Heart left ventricle (tissue), 16 donors: ENCODE data around the gene CTNNA3. TPM values are rescaled to one million over a fixed set of nuclear protein-coding genes. Genes with fewer than 3 reads are reported as not detected.

Experiments
- ATAC-seq, 4 donors: fragments of 200-7000 bp; cut with Tn5 transposase; one replicate each; pipeline ENCODE4 v1.9.1; 2020 to 2022; ENCODE audit warnings: moderate library complexity in 4 of 4, mild to moderate bottlenecking in 3 of 4, moderate number of reproducible peaks in 1 of 4
- DNase-seq, 5 donors: peaks; one replicate each; pipeline ENCODE4 v3.0.0-alpha.2; 2020
- H3K27ac ChIP-seq, 12 donors: fragments of 200-600 bp; sonication (generic) in 4 of 12; one replicate each; pipeline versions ENCODE4 v1.5.0 to v1.8.0; 2016 to 2022; ENCODE audit warnings: mild to moderate bottlenecking in 2 of 12
- H3K27me3 ChIP-seq, 9 donors: fragments of 200-600 bp; sonication (generic) in 2 of 9; one replicate each; pipeline versions ENCODE4 v1.5.1 to v1.8.0; 2016 to 2022; ENCODE audit warnings: mild to moderate bottlenecking in 3 of 9
- H3K36me3 ChIP-seq, 9 donors: fragments of 200-600 bp; sonication (generic) in 2 of 9; one replicate each; pipeline versions ENCODE4 v1.5.0 to v1.8.0; 2018 to 2022; ENCODE audit warnings: mild to moderate bottlenecking in 2 of 9
- H3K4me1 ChIP-seq, 12 donors: fragments of 200-600 bp; sonication (generic) in 4 of 12; one replicate each; pipeline versions ENCODE4 v1.5.0 to v1.8.0; 2016 to 2022; ENCODE audit warnings: mild to moderate bottlenecking in 3 of 12
- H3K4me3 ChIP-seq, 12 donors: fragments of 200-600 bp; sonication (generic) in 4 of 12; one replicate each; pipeline versions ENCODE4 v1.5.0 to v1.8.0; 2017 to 2022; ENCODE audit warnings: mild to moderate bottlenecking in 9 of 12, moderate library complexity in 4 of 12
- H3K9me3 ChIP-seq, 12 donors: fragments of 200-600 bp; sonication (generic) in 4 of 12; one replicate each; pipeline versions ENCODE4 v1.5.0 to v1.8.0; 2016 to 2022; ENCODE audit warnings: mild to moderate bottlenecking in 1 of 12
- CTCF ChIP-seq, 12 donors: fragments of 200-600 bp; sonication (generic) in 4 of 12; IDR thresholded peaks; one replicate each; pipeline versions ENCODE4 v1.5.0 to v1.8.0; 2018 to 2022; ENCODE audit warnings: antibody characterized with exemption in 12 of 12, mild to moderate bottlenecking in 5 of 12
- POLR2A ChIP-seq, 2 donors: fragments of 450-650 bp; IDR thresholded peaks; one replicate each; pipeline ENCODE4 v1.6.1; 2017; ENCODE audit warnings: antibody characterized with exemption in 2 of 2, mild to moderate bottlenecking in 2 of 2, moderate library complexity in 2 of 2
- WGBS, 4 donors: extraction: QIAGEN DNeasy Blood & Tissue Kit in 2 of 4; methylation state at CpG; one replicate each; pipeline versions ENCODE4 v1.1.5 to v1.1.7; 2013 to 2018; 5-methylcytosine and 5-hydroxymethylcytosine counted together
- intact Hi-C, 10 donors: fragments of 100-400 bp; cut with DNase I; formaldehyde crosslinking; loops; one replicate each; pipeline versions ENCODE4 v1.11.1 to v1.14.2; 2022
- polyA plus RNA-seq, 2 donors: library from polyadenylated mRNA; stranded (reverse); fragments of 200-250 nt; gene quantifications; one replicate each; pipeline ENCODE4 v1.2.3, GENCODE V29; 2013
- total RNA-seq, 9 donors: library from RNA; depleted of rRNA in 2 of 9; stranded (reverse); fragments of >200 nt in 2 of 9; fragmentation: NEBNext Ultra II Directional in 3 of 9; extraction: Animal tissue kit (Norgen Biotek cat#: 25700) in 3 of 9; gene quantifications; one replicate each; pipeline versions ENCODE4 v1.1.0 to v1.2.4, GENCODE V29; 2016 to 2023
- donor health status: ischemic (EF 13 %, LVEDD 7.1; RV severe dilation, severe dysfunction).
- donor health status: healthy with polysubstance abuse.
- donor health status: DM: no; HTN: yes; CAD: no.
- donor health status: DM: no; HTN: no; CAD: no.
- donor health status: ischemic (EF 25% LVEDD 6.9; RV normal size, moderate dysfunction).
- donor health status: ischemic (EF 25% LVEDD 5.7; RV mildly dilated, moderate dysfunction).
- donor health status: healthy.
- donor health status: DM: yes; HTN: yes; CAD: no.
- donor health status: ischemic (EF 35%, LVEDD 5.7; RV mildly dilated, moderate dysfunction).
- donor health status: nonischemic (EF 11% LVEDD 7.7; RV severe dilation, severe dysfunction).
- donor health status: DM: yes; HTN: yes; CAD: no.
- donor health status: PGD.
- donor health status: ischemic (EF 29% LVEDD 5.4; RV normal size, mild dysfunction).
- donor health status: nonischemic (EF 23%, LVEDD 6.1; RV moderate dilation, normal function).

The CTNNA3 gene
- total and polyA plus RNA-seq, 11 donors: 4.8 to 200 (median 99.0) TPM

GRCh38 chr10:67452892-67453291 is 243.1 kb downstream of the CTNNA3 start:
- intact Hi-C loops: no loop called here
- no peak overlapping the region for H3K4me3 ChIP-seq
- TF ChIP-seq POLR2A (IDR thresholded peaks at IDR 0.05) (no peak), CTCF (IDR thresholded peaks at IDR 0.05) (no peak)
- DNase-seq: peak in 3 of 5 donors; percentile 14 to 55 (median 34)
- peak in 2 of 4 donors; percentile 47 to 69 for ATAC-seq
- H3K9me3 ChIP-seq: peaks cover 0 to 25% (median 0%) of the 10 kb centered on the region in 12 donors
- H3K27me3 ChIP-seq: no peaks in the 10 kb centered on the region
- 18 to 30% (median 25%) methylated on average over 1 of the region's 1 CpG for WGBS, 4 donors
- no peak overlapping the region for H3K27ac ChIP-seq
- no peaks in the 10 kb centered on the region for H3K36me3 ChIP-seq
- peaks cover 0 to 9% (median 0%) of the 10 kb centered on the region in 12 donors for H3K4me1 ChIP-seq

GRCh38 chr10:67438605-67439304 is 257.2 kb downstream of the CTNNA3 start:
- 55 to 68% (median 57%) methylated on average over 4 of the region's 4 CpGs for WGBS, 4 donors
- H3K27ac ChIP-seq: no peak overlapping the region
- peaks cover 0 to 9% (median 0%) of the 10 kb centered on the region in 12 donors for H3K4me1 ChIP-seq
- H3K27me3 ChIP-seq: no peaks in the 10 kb centered on the region
- DNase-seq (peak in 1 of 5 donors; percentile 16), ATAC-seq (peak in 2 of 4 donors; percentile 30 to 39)
- H3K4me3 ChIP-seq: no peak overlapping the region
- H3K9me3 ChIP-seq: peaks cover 0 to 34% (median 0%) of the 10 kb centered on the region in 12 donors
- H3K36me3 ChIP-seq: no peaks in the 10 kb centered on the region
- TF ChIP-seq POLR2A (IDR thresholded peaks at IDR 0.05) (no peak), CTCF (IDR thresholded peaks at IDR 0.05) (no peak)
- intact Hi-C loops: no loop called here

GRCh38 chr10:67433276-67433675 is 262.7 kb downstream of the CTNNA3 start:
- Histone ChIP-seq H3K9me3 (peaks cover 0 to 12% (median 0%) of the 10 kb centered on the region in 12 donors), H3K4me3 (no peak overlapping the region), H3K4me1 (peaks cover 0 to 14% (median 0%) of the 10 kb centered on the region in 12 donors), H3K27me3 (no peaks in the 10 kb centered on the region), H3K36me3 (no peaks in the 10 kb centered on the region), H3K27ac (no peak overlapping the region)
- ATAC-seq (no peak), DNase-seq (no peak)
- no peak for TF ChIP-seq CTCF (IDR thresholded peaks at IDR 0.05)
- TF ChIP-seq POLR2A (IDR thresholded peaks at IDR 0.05): no peak
- intact Hi-C loops: no loop called here
- WGBS, 4 donors: 63 to 75% (median 69%) methylated on average over 2 of the region's 2 CpGs

- intact Hi-C loops: no loop called here
- peaks cover 0 to 18% (median 0%) of the 10 kb centered on the region in 12 donors for H3K9me3 ChIP-seq
- H3K27me3 ChIP-seq: no peaks in the 10 kb centered on the region
- no peak overlapping the region for H3K27ac ChIP-seq
- no peak for DNase-seq
- H3K4me3 ChIP-seq: no peak overlapping the region
- ATAC-seq: peak in 1 of 4 donors; percentile 39
- TF ChIP-seq POLR2A (IDR thresholded peaks at IDR 0.05) (no peak), CTCF (IDR thresholded peaks at IDR 0.05) (no peak)
- no peaks in the 10 kb centered on the region for H3K36me3 ChIP-seq
- 88 to 100% (median 89%) methylated on average over 3 of the region's 3 CpGs for WGBS, 4 donors
- peaks cover 0 to 4% (median 0%) of the 10 kb centered on the region in 12 donors for H3K4me1 ChIP-seq
Observed at GRCh38 chr10:67402620-67403019, 293.4 kb downstream of the CTNNA3 start.
